Hematopoietic multipotent progenitor cell treated with erythropoietin and hydrocortisone succinate and interleukin-3 and kit ligand, for 6 days (in vitro differentiated cells): ENCODE data around the gene SMOC2.

Source experiments
- DNase-seq: peaks from one replicate; pipeline ENCODE4 v3.0.0-alpha.2; 2015

Gene SMOC2

GRCh38 chr6:168415098-168415992, 25.6 kb upstream of the SMOC2 start:
- no peak for DNase-seq

- no peak for DNase-seq
Observed at GRCh38 chr6:168415993-168416530, 24.9 kb upstream of the SMOC2 start.

- no peak for DNase-seq
Observed at GRCh38 chr6:168416531-168416930, 24.5 kb upstream of the SMOC2 start.

GRCh38 chr6:168417191-168417590, 23.8 kb upstream of the SMOC2 start:
- DNase-seq = no peak

DNA sequence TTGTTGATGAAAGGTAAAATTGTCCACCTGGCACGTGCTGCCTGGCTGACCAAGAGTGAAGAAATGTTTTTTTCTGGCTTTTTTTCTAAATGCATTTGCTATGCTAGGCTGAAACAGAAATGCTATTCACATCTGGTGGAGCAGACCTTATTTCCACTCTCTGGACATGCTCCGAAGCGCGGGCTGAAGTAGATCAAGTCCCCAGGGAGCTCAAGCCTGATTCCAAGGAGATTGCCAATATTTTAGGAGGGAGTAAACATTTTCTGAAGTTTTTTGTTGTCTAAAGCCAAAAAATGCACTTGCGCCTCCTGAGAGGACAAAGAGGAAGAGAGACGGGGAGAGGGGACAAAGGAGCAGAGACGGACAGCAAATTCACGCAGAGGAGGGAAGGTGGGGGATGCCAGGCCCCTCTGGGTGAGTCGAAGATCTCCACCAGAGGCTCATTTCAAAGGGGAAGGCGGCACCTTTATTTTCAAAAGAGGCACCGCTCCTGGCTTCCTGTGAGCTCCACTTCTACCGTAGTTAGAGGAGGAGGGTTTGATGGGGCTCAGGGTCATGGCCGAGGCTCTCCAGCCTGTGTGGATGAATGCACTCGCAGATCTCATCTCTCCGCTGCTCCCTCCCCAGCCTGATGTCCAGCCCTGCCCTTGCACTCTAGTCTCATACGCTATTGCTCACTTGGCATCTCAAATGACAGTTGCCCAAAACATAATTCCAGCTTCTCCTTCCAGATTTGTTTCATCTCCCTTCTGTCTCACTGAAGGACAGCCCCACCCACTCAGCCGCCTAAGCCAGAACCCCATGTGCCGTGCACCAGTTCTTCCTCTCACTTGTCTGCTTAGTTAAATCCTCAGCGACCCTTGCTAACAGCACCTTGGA, 23.1 kb upstream of the SMOC2 start:
- no peak for DNase-seq

GRCh38 chr6:168418711-168419121, 22.3 kb upstream of the SMOC2 start:
- no peak for DNase-seq

DNA sequence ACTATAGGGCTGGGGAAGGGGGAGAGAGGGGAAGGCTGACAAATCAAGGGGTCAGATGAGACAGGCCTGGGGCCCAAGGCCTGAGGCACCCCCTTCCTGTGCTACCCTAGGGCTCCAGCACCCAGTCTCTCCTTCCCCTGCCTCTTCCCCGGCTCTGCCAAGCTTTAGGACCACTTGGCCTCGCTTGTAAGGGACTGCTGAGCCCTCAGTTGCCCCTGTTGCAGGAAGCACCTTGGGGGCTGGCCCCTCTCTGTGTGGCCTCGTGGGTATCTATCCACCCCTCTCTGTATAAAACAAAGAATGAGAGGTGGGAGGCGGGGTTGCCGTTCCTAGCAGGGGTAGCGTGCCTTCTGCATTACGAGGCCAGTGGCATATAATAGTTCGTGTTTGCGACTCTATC, 21.4 kb upstream of the SMOC2 start:
- no peak for DNase-seq

DNA sequence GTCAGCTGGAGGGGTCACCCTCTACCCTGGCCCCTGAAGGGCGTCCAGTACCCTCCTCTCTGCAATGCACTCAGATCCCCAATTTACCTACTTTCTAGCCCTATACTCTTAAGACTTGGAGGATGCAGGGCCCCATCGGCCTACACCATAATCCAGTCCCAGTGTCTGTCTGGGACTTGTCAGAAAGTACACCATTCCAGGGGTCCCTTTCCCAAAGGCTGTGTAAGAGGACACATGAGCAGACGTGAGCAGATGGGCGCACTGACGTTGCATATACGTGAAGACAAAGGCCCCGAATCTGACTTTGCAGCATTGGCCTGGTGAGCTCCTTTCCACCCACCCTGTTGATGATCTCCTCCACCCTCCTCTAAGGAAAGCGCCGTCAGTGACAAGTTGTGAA, 20.9 kb upstream of the SMOC2 start:
- no peak for DNase-seq

DNA sequence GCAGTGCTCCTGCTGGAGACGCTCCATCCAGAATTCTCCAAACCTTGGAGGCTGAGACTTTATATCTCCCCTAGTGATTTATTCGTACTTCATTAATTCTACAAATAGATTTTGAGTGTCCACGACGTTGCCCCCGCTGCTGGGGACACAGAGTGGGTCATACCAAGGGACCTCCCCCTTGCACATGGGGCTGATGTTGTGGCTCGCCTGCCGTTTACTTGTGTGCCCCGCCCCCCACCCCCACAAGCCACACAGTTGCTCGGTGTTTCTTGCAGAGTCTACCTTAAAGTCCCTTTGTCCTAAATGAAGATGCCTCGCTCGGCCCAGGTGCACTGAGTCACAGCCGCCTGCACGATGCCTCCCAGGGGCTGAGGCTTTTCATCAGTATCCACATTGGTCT, 20.3 kb upstream of the SMOC2 start:
- no peak for DNase-seq

DNA sequence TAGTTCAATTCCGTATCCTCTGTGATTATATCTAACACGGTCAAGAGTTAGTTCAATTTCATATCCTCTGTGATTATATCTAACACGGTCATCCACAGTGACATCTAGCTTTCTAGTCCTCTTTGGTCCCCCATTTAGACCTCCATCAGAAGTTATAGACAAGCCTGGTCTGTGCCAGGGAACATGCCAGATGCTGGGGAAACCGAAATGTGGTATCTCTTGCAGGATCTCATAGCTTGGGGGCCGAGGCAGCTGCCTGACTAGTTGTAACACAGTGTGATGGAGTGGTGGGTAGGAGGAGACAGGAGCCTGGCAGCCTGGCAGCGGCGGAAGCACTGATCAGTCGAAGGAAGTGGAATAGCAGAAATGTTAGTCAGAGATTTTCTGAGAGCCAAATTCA, 13.8 kb upstream of the SMOC2 start:
- DNase-seq = no peak

DNA sequence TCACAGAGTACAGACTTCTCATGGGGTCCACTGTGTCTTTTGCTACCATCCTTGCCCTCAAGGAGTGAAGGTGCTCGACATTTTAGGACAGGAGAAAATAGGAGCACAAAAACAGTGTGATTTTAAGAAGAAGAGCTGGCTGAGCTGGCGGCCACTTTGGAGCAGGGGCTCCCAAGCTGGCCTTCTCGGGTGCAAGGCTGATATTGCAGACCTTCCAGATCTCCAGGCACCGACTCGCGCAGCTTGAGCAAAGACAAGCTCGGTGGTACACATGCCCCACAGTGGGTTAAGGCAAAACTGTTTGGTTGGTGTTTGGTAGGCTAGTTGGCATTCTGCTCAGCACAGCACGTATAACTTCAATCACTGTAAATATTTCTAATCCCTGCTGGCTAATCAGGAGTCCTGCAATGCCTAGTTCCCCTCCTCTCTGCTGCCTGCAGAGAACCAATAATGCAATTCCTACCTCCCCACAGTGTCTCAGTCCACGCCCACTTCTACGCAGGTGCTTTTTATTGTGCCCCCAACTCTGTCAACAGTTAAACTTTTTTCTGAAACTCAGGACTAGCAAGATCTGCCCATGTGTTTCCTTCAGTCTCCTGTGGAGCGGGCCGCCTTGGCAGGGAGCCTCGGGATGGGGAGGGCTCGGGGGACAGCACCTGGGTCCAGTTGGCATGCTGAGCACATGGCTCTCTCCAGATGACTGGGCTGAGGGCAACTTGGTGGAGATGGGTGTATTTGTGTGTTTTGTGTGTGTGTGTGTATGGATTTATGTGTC, 12.7 kb upstream of the SMOC2 start:
- DNase-seq = no peak

- no peak for DNase-seq
Observed at GRCh38 chr6:168428863-168429262, 12.1 kb upstream of the SMOC2 start.

DNA sequence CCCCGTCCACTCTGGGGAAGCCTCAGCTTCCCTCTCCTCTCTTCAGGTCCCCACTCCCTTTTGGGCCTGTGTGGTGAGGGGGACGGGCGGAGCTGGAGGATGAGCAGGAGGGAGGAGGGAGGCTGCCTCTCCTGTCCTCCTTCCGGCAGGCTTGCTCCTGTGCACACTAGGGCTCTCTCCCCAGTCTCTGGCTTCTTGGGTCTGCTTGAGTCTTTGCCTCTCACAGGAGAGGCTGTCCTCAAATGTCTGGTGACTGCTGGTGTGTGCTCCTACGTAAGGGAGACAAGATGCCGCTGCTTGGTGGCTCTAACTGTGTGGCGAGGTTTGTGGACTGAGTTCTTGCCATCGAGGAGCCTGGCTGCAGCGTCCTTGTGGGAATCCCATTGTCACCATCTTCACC, 8.8 kb upstream of the SMOC2 start:
- no peak for DNase-seq

- DNase-seq = no peak
Observed at GRCh38 chr6:168433898-168434297, 7.1 kb upstream of the SMOC2 start.

- no peak for DNase-seq
Observed at GRCh38 chr6:168434505-168434904, 6.5 kb upstream of the SMOC2 start.

GRCh38 chr6:168437751-168438150, 3.2 kb upstream of the SMOC2 start:
- DNase-seq = no peak

DNA sequence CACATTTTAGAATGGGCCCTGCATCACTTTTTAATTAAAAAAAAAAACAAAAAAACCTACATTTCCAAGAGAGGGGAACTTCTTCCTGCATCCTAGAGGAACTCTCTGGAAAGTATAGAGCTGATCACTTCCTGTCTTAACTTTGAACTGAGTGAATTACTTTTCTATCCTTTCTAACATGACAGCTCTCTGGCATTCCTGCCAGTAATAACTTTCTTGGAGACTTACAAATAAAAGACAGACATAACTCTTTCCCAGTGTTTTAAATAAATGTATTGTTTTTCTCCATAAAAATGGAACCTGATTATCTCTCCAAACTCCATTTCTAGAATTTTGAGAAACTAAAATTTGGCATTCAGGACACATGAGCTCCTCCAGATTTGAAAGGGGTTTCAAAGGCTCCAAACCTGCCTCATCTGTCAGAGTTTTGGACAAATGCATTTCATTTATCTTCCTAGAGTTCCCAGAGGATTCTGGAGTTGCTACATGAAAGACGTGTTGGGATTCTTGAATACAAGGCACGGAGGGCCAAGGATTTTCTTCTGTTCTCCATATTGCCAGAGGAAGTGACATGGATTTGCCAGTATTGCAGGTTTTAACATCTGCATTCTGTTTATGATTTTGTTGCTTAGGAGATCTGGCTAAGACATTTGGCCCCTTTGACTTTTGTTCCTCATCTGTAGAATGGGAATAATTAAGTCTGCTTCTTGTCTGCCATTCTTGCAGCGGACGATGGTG, 2.0 kb upstream of the SMOC2 start:
- DNase-seq = no peak

DNA sequence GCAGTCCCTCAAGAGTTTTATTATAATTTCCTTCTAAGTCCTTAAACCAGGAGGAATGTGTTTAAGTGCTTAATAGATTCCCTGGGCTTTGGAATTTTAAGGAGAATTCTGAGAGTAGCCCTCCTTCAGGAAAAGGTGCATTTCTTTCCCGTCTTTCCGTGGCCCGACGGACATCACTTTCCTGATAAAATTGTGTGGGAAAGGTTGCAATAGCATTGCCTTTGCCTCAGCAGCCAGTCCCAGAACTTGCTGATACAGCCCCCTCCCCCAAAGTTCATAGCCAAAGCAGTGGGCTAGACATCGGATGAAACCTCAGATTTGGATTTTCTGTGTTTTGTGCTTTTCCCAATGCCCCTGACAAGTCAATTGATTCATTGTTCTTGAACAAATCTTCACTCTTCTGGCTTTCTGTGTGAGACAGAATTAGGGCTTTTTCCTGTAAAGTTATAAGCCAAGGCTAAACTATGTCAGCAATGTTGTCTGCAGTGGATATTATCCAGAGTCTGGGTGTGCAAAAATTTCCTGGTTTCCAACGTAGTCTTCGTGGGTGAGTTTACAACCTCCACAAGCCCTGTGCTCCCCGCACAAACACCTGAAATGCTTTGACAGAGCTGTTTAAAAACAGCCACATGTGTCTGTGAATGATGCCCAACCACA, 1.1 kb upstream of the SMOC2 start:
- no peak for DNase-seq

- DNase-seq = no peak
Observed at GRCh38 chr6:168441434-168442391, 729 bp downstream of the SMOC2 start.

DNA sequence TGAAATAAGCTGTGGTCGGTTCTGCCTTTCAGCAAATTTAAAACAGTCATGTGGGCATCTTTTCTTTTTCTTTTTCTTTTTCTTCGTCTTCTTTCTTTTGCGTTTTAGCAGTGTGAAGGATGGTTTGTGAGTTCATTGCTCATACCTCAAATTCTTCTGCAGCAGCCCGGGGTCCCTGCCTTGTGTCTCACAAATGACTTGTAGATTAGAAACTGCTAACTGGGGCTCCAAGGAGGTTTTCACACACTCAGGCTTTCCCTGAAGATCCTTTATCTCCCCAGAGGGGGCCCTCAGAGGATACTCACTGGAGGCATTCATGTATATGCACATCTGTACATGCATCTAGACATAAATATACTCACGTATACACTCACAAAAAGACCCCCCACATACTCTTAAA, 1.7 kb downstream of the SMOC2 start:
- no peak for DNase-seq
